Activated CD8-positive, alpha-beta memory T cell treated with anti-CD3 and anti-CD28 coated beads for 1 hour (primary cell): ENCODE data around the gene LSM14A.
"Not testable (repeated sequence)": the region's sequence is repeated elsewhere in the genome, so short reads cannot be mapped to it uniquely, and the experiment has no call there.

ENCODE experiments used
- DNase-seq, 2 donors: peaks; one replicate each; pipeline ENCODE4 v3.0.0-alpha.2; 2020; ENCODE audit warnings: low read depth in 1 of 2; ENCODE audit errors: extremely low read depth in 1 of 2

The LSM14A gene

GRCh38 chr19:34155686-34156085 lies 16.6 kb upstream of the LSM14A start:
- DNase-seq: no peak

GRCh38 chr19:34158966-34159365 lies 13.3 kb upstream of the LSM14A start:
- not testable (repeated sequence) for DNase-seq

GRCh38 chr19:34159541-34159940 lies 12.8 kb upstream of the LSM14A start:
- DNase-seq: not testable (repeated sequence)

- not testable (repeated sequence) for DNase-seq
Measured at GRCh38 chr19:34161902-34162301, 10.4 kb upstream of the LSM14A start.

GRCh38 chr19:34165295-34165738 lies 7.0 kb upstream of the LSM14A start:
- DNase-seq: no peak

- DNase-seq: not testable (repeated sequence)
Measured at GRCh38 chr19:34169475-34170199, 2.7 kb upstream of the LSM14A start.

GRCh38 chr19:34171539-34171876 lies 796 bp upstream of the LSM14A start:
- DNase-seq: no peak

GRCh38 chr19:34172661-34173192 lies 423 bp downstream of the LSM14A start:
- DNase-seq: no peak

GRCh38 chr19:34173193-34173956 lies 1.1 kb downstream of the LSM14A start:
- no peak for DNase-seq

GRCh38 chr19:34175173-34175572 lies 2.9 kb downstream of the LSM14A start:
- DNase-seq: not testable (repeated sequence)

- no peak for DNase-seq
Measured at GRCh38 chr19:34176581-34176980, 4.3 kb downstream of the LSM14A start.

- DNase-seq: no peak
Measured at GRCh38 chr19:34178274-34178610, 5.9 kb downstream of the LSM14A start.

GRCh38 chr19:34179066-34179465 lies 6.8 kb downstream of the LSM14A start:
- DNase-seq: no peak

- no peak for DNase-seq
Measured at GRCh38 chr19:34180273-34180672, 8.0 kb downstream of the LSM14A start.

GRCh38 chr19:34180709-34181108 lies 8.4 kb downstream of the LSM14A start:
- DNase-seq: no peak

GRCh38 chr19:34181111-34181864 lies 9.0 kb downstream of the LSM14A start:
- no peak for DNase-seq

GRCh38 chr19:34182125-34182524 lies 9.8 kb downstream of the LSM14A start:
- no peak for DNase-seq

GRCh38 chr19:34184880-34185491 lies 12.7 kb downstream of the LSM14A start:
- no peak for DNase-seq

GRCh38 chr19:34186205-34186604 lies 13.9 kb downstream of the LSM14A start:
- DNase-seq: no peak

- no peak for DNase-seq
Measured at GRCh38 chr19:34187011-34187410, 14.7 kb downstream of the LSM14A start.

- DNase-seq: no peak
Measured at GRCh38 chr19:34188408-34188807, 16.1 kb downstream of the LSM14A start.
